Liver (tissue), 9 donors: Measurements from ENCODE around the gene LRRC49. TPM values are rescaled to one million over a fixed set of nuclear protein-coding genes. Genes with fewer than 3 reads are reported as not detected.
A peak's percentile ranks its signal among the peaks of the same experiment; 100 is the strongest.

ENCODE experiments used
- DNase-seq: peaks from one replicate; pipeline ENCODE4 v3.0.0-alpha.2; 2017; ENCODE audit warnings: low spot score
- H3K27ac ChIP-seq, 2 donors: one replicate each; pipeline ENCODE4 v1.7.0; 2013; ENCODE audit warnings: inconsistent platforms in 2 of 2, low read length in 2 of 2, control low read depth in 1 of 2, low read depth in 1 of 2, mild to moderate bottlenecking in 1 of 2
- H3K27me3 ChIP-seq, 4 donors: one replicate each; pipeline versions ENCODE4 v1.6.1 to v1.7.0; 2013; ENCODE audit warnings: low read length in 3 of 4, inconsistent platforms in 1 of 4, mild to moderate bottlenecking in 1 of 4, moderate library complexity in 1 of 4; ENCODE audit not compliant: control insufficient read depth in 4 of 4, insufficient read depth in 4 of 4
- H3K36me3 ChIP-seq, 4 donors: one replicate each; pipeline versions ENCODE4 v1.6.1 to v1.7.0; 2013; ENCODE audit warnings: low read length in 3 of 4, mild to moderate bottlenecking in 3 of 4, low read depth in 1 of 4, moderate library complexity in 1 of 4; ENCODE audit not compliant: control insufficient read depth in 4 of 4, insufficient read depth in 3 of 4
- H3K4me1 ChIP-seq, 4 donors: one replicate each; pipeline versions ENCODE4 v1.6.1 to v1.7.0; 2013; ENCODE audit warnings: low read length in 3 of 4, mild to moderate bottlenecking in 3 of 4, moderate library complexity in 1 of 4; ENCODE audit not compliant: control insufficient read depth in 4 of 4, insufficient read depth in 4 of 4
- H3K4me3 ChIP-seq, 3 donors: one replicate each; pipeline versions ENCODE4 v1.6.1 to v1.7.0; 2013; ENCODE audit warnings: low read length in 3 of 3, control low read depth in 1 of 3, low read depth in 1 of 3, mild to moderate bottlenecking in 1 of 3
- H3K9ac ChIP-seq, 2 donors: one replicate each; pipeline ENCODE4 v1.7.0; 2013; ENCODE audit warnings: low read length in 2 of 2, mild to moderate bottlenecking in 2 of 2, moderate library complexity in 2 of 2, control low read depth in 1 of 2, low read depth in 1 of 2
- H3K9me3 ChIP-seq, 4 donors: one replicate each; pipeline versions ENCODE4 v1.6.1 to v1.7.0; 2013; ENCODE audit warnings: low read length in 3 of 4; ENCODE audit not compliant: control insufficient read depth in 4 of 4
- ATF3 ChIP-seq: IDR thresholded peaks from 2 replicates; pipeline ENCODE4 v1.6.1; 2016; ENCODE audit warnings: antibody characterized with exemption
- CTCF ChIP-seq: fragments of 150-350 bp; IDR thresholded peaks from 2 replicates; pipeline ENCODE4 v1.5.1; 2017; ENCODE audit warnings: improper control_type of control experiment, low read depth, low read length; ENCODE audit not compliant: missing input control
- EGR1 ChIP-seq, 2 donors: IDR thresholded peaks; 2 replicates each; pipeline ENCODE4 v1.6.1; 2016 to 2018; ENCODE audit warnings: antibody characterized with exemption in 2 of 2, low read depth in 2 of 2
- FOXA1 ChIP-seq: IDR thresholded peaks from 2 replicates; pipeline ENCODE4 v1.6.1; 2016; ENCODE audit warnings: antibody characterized with exemption
- HNF4A ChIP-seq, 2 donors: conservative IDR thresholded peaks; 2 replicates each; pipeline ENCODE4 v1.6.1; 2016; ENCODE audit warnings: antibody characterized with exemption in 2 of 2, mild to moderate bottlenecking in 2 of 2
- HNF4G ChIP-seq: IDR thresholded peaks from 2 replicates; pipeline ENCODE4 v1.6.1; 2016; ENCODE audit warnings: antibody characterized with exemption
- JUND ChIP-seq, 2 donors: IDR thresholded peaks; 2 replicates each; pipeline ENCODE4 v1.6.1; 2016; ENCODE audit warnings: antibody characterized with exemption in 2 of 2
- MAX ChIP-seq: IDR thresholded peaks from 2 replicates; pipeline ENCODE4 v1.6.1; 2016; ENCODE audit warnings: antibody characterized with exemption
- NR2F2 ChIP-seq: IDR thresholded peaks from 2 replicates; pipeline ENCODE4 v1.6.1; 2016; ENCODE audit warnings: antibody characterized with exemption
- RAD21 ChIP-seq, 2 donors: IDR thresholded peaks; 2 replicates each; pipeline ENCODE4 v1.6.1; 2016; ENCODE audit warnings: antibody characterized with exemption in 2 of 2, mild to moderate bottlenecking in 2 of 2
- REST ChIP-seq: IDR thresholded peaks from 2 replicates; pipeline ENCODE4 v1.6.1; 2016; ENCODE audit warnings: antibody characterized with exemption, mild to moderate bottlenecking
- RXRA ChIP-seq, 2 donors: IDR thresholded peaks; 2 replicates each; pipeline ENCODE4 v1.6.1; 2017 to 2018; ENCODE audit warnings: antibody characterized with exemption in 2 of 2, mild to moderate bottlenecking in 1 of 2
- SP1 ChIP-seq: IDR thresholded peaks from 2 replicates; pipeline ENCODE4 v1.6.1; 2018; ENCODE audit warnings: antibody characterized with exemption, mild to moderate bottlenecking
- YY1 ChIP-seq: IDR thresholded peaks from 2 replicates; pipeline ENCODE4 v1.6.1; 2016; ENCODE audit warnings: antibody characterized with exemption, mild to moderate bottlenecking
- ZBTB33 ChIP-seq: IDR thresholded peaks from 2 replicates; pipeline ENCODE4 v1.6.1; 2016; ENCODE audit warnings: antibody characterized with exemption
- WGBS: extraction: QIAGEN DNeasy Blood & Tissue Kit; methylation state at CpG from one replicate; pipeline ENCODE4 v1.1.7; 2013; 5-methylcytosine and 5-hydroxymethylcytosine counted together
- polyA plus RNA-seq, 2 donors: library from polyadenylated mRNA; stranded (reverse) in 1 of 2; unstranded in 1 of 2; fragments of 200-250 nt in 1 of 2; fragments of >200 nt in 1 of 2; fragmentation: Nextera tagmentation in 1 of 2; extraction: Ambion mirVana in 1 of 2; gene quantifications; one replicate each; pipeline versions ENCODE4 v1.2.1 to v1.2.3, GENCODE V29; 2013 to 2015
- total RNA-seq, 2 donors: library from RNA; depleted of rRNA; stranded (reverse); fragments of >200 nt; gene quantifications; one replicate each; pipeline ENCODE4 v1.2.3, GENCODE V29; 2014
- donor health status: healthy.
- donor health status: healthy.
- donor health status: healthy.
- donor health status: healthy.
- donor health status: healthy.

Gene LRRC49
- total and polyA plus RNA-seq, 4 donors = 0.20 to 1.1 (median 0.31) TPM

GRCh38 chr15:70876011-70876410, 16.6 kb upstream of the LRRC49 start:
- 80% methylated on average over 3 of the region's 3 CpGs for WGBS
- TF ChIP-seq REST (no peak), HNF4G (no peak), FOXA1 (no peak), JUND (IDR thresholded peaks at IDR 0.05) (no peak), ATF3 (no peak), YY1 (no peak), HNF4A (conservative IDR thresholded peaks at IDR 0.05) (no peak), ZBTB33 (no peak), CTCF (no peak), EGR1 (IDR thresholded peaks at IDR 0.05; ENCODE audit: low read depth in 2 of 2) (no peak), RAD21 (IDR thresholded peaks at IDR 0.05) (no peak)
- Histone ChIP-seq H3K4me3 (no peak overlapping the region), H3K36me3 (no peaks in the 10 kb centered on the region), H3K27me3 (no peaks in the 10 kb centered on the region), H3K4me1 (peaks cover 2 to 27% (median 23%) of the 10 kb centered on the region in 4 donors), H3K9ac (no peak overlapping the region), H3K27ac (no peak overlapping the region), H3K9me3 (no peaks in the 10 kb centered on the region)
- no peak for DNase-seq

GRCh38 chr15:70876683-70877082, 15.9 kb upstream of the LRRC49 start:
- no peak for DNase-seq
- H3K4me1 ChIP-seq = peaks cover 2 to 27% (median 23%) of the 10 kb centered on the region in 4 donors
- WGBS = 40% methylated on average over 2 of the region's 2 CpGs
- H3K27ac ChIP-seq = peak overlapping the region in 1 of 2 donors; percentile 16
- peak overlapping the region in 1 of 2 donors; percentile 7 for H3K9ac ChIP-seq
- no peaks in the 10 kb centered on the region for H3K27me3 ChIP-seq
- no peak overlapping the region for H3K4me3 ChIP-seq
- H3K36me3 ChIP-seq = no peaks in the 10 kb centered on the region
- TF ChIP-seq HNF4A (conservative IDR thresholded peaks at IDR 0.05) (peak; percentile 70 to 74), RAD21 (IDR thresholded peaks at IDR 0.05) (peak; percentile 6 to 26), FOXA1 (no peak), RXRA (IDR thresholded peaks at IDR 0.05) (peak; percentile 77 to 79), MAX (no peak), ATF3 (no peak), REST (no peak), SP1 (no peak), CTCF (no peak), NR2F2 (peak; percentile 76), HNF4G (no peak)
- no peaks in the 10 kb centered on the region for H3K9me3 ChIP-seq
